ENCODE data around the gene MCRIP1. TPM values are rescaled to one million over a fixed set of nuclear protein-coding genes. Genes with fewer than 3 reads are reported as not detected.
"Not testable (repeated sequence)": the region's sequence is repeated elsewhere in the genome, so short reads cannot be mapped to it uniquely, and the experiment has no call there.

The MCRIP1 gene
- total and polyA plus RNA-seq, 2 of the 4 experiments (the other 2 are of a cell fraction): 56.5 to 164 TPM

DNA sequence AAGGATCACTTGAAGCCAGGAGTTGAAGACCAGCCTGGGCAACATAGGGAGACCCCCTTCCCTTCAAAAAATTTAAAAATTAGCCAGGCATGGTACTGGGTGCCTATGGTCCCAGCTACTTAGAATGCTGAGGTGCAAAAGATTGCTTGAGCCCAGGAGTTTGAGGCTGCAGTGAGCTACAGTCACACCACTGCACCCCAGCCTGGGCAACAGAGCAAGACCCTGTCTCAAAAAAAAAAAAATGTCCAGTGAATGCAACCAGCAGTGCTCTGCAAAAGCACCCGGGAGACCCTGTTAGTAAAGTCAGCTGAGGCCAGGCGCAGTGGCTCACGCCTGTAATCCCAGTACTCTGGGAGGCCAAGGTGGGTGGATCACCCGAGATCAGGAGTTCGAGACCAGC lies 7.0 kb upstream of the MCRIP1 start:
- H3K9ac ChIP-seq (ENCODE audit: low read depth, low read length); H3K27ac ChIP-seq (ENCODE audit: insufficient read depth, low read length); H2AFZ ChIP-seq (replicated peaks; ENCODE audit: low read length, poor library complexity); CTCF ChIA-PET; BruUV-seq (replicated peaks); in situ Hi-C loops (cut with MboI; ENCODE audit: low sequenced_read_pairs); H2BK15ac ChIP-seq (ENCODE audit: low read depth, low read length); H3K4me3 ChIP-seq (ENCODE audit: insufficient read depth, low read depth, low read length); H3K4ac ChIP-seq (ENCODE audit: low read depth, low read length); H3K9me1 ChIP-seq (ENCODE audit: insufficient read depth, low read length); H3K79me1 ChIP-seq (ENCODE audit: low read depth in 1 of 2, low read length in 2 of 2); H2AK5ac ChIP-seq (ENCODE audit: low read depth, low read length); H2AK9ac ChIP-seq (replicated peaks; ENCODE audit: low read depth, low read length, poor library complexity); ATAC-seq (ENCODE audit: low read depth); H2BK5ac ChIP-seq (ENCODE audit: low read depth, low read length, poor library complexity, severe bottlenecking); dilution Hi-C loops (cut with HindIII; ENCODE audit: low sequenced_read_pairs, unreplicated experiment); H3K4me2 ChIP-seq (ENCODE audit: low read depth, low read length); intact Hi-C loops (cut with micrococcal nuclease); H3K4me1 ChIP-seq (ENCODE audit: control insufficient read depth, insufficient read depth, low read length); DNase-seq; H3K14ac ChIP-seq (replicated peaks; ENCODE audit: low read depth, low read length); H3K23ac ChIP-seq (ENCODE audit: low read depth, low read length); H3K18ac ChIP-seq (ENCODE audit: low read depth, low read length); H4K91ac ChIP-seq (ENCODE audit: insufficient read depth, low read depth, low read length); H4K5ac ChIP-seq (ENCODE audit: low read depth, low read length); H3K9me3 ChIP-seq (ENCODE audit: control insufficient read depth, insufficient read depth, low read length); H3K27me3 ChIP-seq (ENCODE audit: control insufficient read depth, insufficient read depth, low read length); H4K8ac ChIP-seq (ENCODE audit: low read depth in 2 of 2, low read length in 2 of 2); H3K56ac ChIP-seq (ENCODE audit: extremely low read depth, insufficient read depth, low read length); H2BK20ac ChIP-seq (ENCODE audit: low read depth, low read length); H2BK120ac ChIP-seq (ENCODE audit: low read depth, low read length); POLR2A ChIA-PET (ENCODE audit: unreplicated experiment): not testable (repeated sequence)
- Histone ChIP-seq H3K36me3 (ENCODE audit: control insufficient read depth, insufficient read depth, low read length) (peaks cover 30% of the 10 kb centered on the region), H4K20me1 (ENCODE audit: insufficient read depth, low read length) (peaks cover 25% of the 10 kb centered on the region)
- no CpG with 5 or more reads among the region's 5 CpGs for WGBS, 2 experiments (ENCODE audit: extremely low coverage in 2 of 2, insufficient read length in 1 of 2)
